GM19351 (cell line): ENCODE results near the gene PKNOX2.

Experiments used
- ATAC-seq: cut with Tn5 transposase; IDR thresholded peaks from one replicate; pipeline ENCODE4 v1.9.1; 2021; ENCODE audit warnings: mild to moderate bottlenecking, moderate library complexity; ENCODE audit not compliant: unreplicated experiment

The PKNOX2 gene

GRCh38 chr11:125171974-125172373 is 7.4 kb downstream of the PKNOX2 start:
- ATAC-seq = no peak

- ATAC-seq = no peak
These were observed 8.5 kb downstream of the PKNOX2 start for GRCh38 chr11:125173027-125173426.

- no peak for ATAC-seq
These were observed 9.0 kb downstream of the PKNOX2 start for GRCh38 chr11:125173556-125173955.

- ATAC-seq = no peak
These were observed 9.5 kb downstream of the PKNOX2 start for GRCh38 chr11:125174057-125174456.

GRCh38 chr11:125174686-125175085 is 10.1 kb downstream of the PKNOX2 start:
- ATAC-seq = no peak

GRCh38 chr11:125175166-125175565 is 10.6 kb downstream of the PKNOX2 start:
- ATAC-seq = no peak

GRCh38 chr11:125175896-125176575 is 11.5 kb downstream of the PKNOX2 start:
- no peak for ATAC-seq

- ATAC-seq = peak; percentile 85
These were observed 12.3 kb downstream of the PKNOX2 start for GRCh38 chr11:125176866-125177265.

GRCh38 chr11:125177543-125177942 is 13.0 kb downstream of the PKNOX2 start:
- ATAC-seq = no peak

- ATAC-seq = no peak
These were observed 14.8 kb downstream of the PKNOX2 start for GRCh38 chr11:125179346-125179745.

- no peak for ATAC-seq
These were observed 15.3 kb downstream of the PKNOX2 start for GRCh38 chr11:125179895-125180294.

GRCh38 chr11:125180413-125181305 is 16.1 kb downstream of the PKNOX2 start:
- no peak for ATAC-seq

- ATAC-seq = no peak
These were observed 18.0 kb downstream of the PKNOX2 start for GRCh38 chr11:125182573-125182972.

GRCh38 chr11:125183641-125184040 is 19.1 kb downstream of the PKNOX2 start:
- ATAC-seq = no peak

GRCh38 chr11:125188021-125188420 is 23.5 kb downstream of the PKNOX2 start:
- ATAC-seq = no peak

- ATAC-seq = no peak
These were observed 26.0 kb downstream of the PKNOX2 start for GRCh38 chr11:125190566-125190965.

GRCh38 chr11:125192183-125192582 is 27.6 kb downstream of the PKNOX2 start:
- ATAC-seq = no peak

- no peak for ATAC-seq
These were observed 28.3 kb downstream of the PKNOX2 start for GRCh38 chr11:125192717-125193415.

GRCh38 chr11:125193416-125193726 is 28.8 kb downstream of the PKNOX2 start:
- no peak for ATAC-seq

GRCh38 chr11:125193841-125194240 is 29.3 kb downstream of the PKNOX2 start:
- no peak for ATAC-seq

- no peak for ATAC-seq
These were observed 35.4 kb downstream of the PKNOX2 start for GRCh38 chr11:125199915-125200314.

GRCh38 chr11:125200441-125200840 is 35.9 kb downstream of the PKNOX2 start:
- ATAC-seq = no peak
